ENCODE results near the gene ASL.

DNA sequence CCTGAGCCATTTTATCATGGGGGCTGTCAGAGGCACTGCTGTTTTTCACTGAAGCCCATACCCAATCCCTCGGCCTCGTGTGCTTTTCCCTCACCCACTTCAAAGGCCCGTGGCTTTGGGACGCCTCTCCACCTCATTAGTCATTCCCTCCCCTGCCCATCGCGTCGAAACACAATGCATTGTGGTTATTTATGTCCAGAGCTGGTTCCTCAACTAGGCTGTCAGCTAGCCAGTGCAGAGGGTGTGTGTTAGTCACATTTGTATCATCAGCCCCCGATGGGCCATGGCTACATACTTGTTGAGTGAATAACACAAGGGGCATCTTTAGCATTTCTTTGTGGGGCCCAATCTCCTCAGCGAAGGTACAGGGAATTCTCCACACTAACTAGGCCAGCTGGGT lies 35.2 kb downstream of the ASL start:
- TF ChIP-seq, protein P1, sequence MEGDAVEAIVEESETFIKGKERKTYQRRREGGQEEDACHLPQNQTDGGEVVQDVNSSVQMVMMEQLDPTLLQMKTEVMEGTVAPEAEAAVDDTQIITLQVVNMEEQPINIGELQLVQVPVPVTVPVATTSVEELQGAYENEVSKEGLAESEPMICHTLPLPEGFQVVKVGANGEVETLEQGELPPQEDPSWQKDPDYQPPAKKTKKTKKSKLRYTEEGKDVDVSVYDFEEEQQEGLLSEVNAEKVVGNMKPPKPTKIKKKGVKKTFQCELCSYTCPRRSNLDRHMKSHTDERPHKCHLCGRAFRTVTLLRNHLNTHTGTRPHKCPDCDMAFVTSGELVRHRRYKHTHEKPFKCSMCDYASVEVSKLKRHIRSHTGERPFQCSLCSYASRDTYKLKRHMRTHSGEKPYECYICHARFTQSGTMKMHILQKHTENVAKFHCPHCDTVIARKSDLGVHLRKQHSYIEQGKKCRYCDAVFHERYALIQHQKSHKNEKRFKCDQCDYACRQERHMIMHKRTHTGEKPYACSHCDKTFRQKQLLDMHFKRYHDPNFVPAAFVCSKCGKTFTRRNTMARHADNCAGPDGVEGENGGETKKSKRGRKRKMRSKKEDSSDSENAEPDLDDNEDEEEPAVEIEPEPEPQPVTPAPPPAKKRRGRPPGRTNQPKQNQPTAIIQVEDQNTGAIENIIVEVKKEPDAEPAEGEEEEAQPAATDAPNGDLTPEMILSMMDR (IDR thresholded peaks at IDR 0.05): no peak
- TF ChIP-seq POLR2A (IDR thresholded peaks at IDR 0.05): no peak

All from uterus (tissue), 2 donors.